GM19455 (cell line): Measurements from ENCODE around the gene SLCO3A1.

Experiments
- ATAC-seq: cut with Tn5 transposase; IDR thresholded peaks from one replicate; pipeline ENCODE4 v1.9.1; 2021; ENCODE audit not compliant: unreplicated experiment

The SLCO3A1 gene

GRCh38 chr15:92116330-92116729, 262.8 kb downstream of the SLCO3A1 start:
- no peak for ATAC-seq

GRCh38 chr15:92117261-92117731, 263.8 kb downstream of the SLCO3A1 start:
- no peak for ATAC-seq

DNA sequence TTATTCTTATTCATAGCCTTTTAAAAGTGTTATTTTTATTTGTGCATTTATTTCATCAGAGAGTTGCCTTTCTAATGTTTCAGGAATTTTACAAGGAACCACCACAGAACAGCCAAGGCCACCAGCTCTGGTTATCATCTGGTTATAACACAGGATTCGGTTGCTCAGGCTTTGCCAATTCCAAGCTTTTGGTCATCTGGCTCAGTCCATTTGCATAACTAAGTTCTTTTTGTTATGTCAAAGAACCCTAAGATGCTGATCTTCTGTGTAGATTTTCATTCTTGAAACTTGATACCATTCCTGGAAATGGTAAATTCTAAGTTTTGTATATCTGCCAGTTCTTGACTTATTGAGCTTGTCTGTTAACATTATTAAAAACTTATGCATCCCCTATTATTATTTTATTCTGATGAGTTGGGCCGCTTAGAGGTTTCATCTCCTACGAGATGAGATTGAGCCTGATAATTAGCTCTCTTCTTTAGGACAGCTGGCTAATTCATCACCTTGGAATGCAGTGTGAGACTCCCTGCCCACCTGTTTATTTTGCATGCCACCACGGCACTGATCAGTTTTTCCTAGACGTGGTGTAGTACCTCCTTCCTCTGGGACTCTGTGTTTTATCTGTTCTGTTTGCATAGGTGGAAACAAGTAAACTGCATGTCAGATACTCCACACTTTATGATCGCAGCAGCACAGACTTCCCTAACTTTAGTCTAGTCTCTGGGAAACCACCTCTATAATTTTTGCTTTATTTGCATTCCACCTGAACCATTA, 264.8 kb downstream of the SLCO3A1 start:
- ATAC-seq = no peak

GRCh38 chr15:92118936-92119325, 265.4 kb downstream of the SLCO3A1 start:
- no peak for ATAC-seq

DNA sequence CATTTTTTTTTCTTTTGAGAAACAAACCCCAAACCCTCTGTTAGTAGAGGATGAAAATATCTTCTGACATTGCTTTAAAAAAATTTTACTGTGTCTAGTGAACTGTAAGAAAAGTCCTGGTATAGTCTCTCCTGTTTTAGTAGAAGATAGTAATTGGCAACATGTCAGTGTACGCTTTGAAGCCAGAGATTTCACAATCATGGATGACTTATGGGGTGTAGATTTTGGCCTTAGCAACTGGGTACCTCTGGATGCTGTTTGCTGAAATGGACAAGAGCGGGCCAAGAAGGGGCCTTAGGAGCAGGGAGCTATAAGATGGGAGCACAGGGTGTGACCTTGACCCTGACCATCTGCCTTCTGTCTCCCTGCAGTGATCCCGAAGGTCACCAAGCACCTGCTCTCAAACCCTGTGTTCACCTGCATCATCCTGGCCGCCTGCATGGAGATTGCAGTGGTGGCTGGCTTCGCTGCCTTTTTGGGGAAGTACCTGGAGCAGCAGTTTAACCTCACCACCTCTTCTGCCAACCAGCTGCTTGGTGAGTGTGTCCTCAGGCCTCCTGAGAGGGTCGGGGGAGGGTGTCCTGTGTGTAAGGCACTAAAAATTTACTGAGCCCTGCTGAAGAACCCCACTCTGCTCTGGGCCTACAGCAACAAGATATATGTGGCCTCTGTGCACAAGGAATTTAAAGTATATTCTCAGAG, 266.7 kb downstream of the SLCO3A1 start:
- no peak for ATAC-seq

DNA sequence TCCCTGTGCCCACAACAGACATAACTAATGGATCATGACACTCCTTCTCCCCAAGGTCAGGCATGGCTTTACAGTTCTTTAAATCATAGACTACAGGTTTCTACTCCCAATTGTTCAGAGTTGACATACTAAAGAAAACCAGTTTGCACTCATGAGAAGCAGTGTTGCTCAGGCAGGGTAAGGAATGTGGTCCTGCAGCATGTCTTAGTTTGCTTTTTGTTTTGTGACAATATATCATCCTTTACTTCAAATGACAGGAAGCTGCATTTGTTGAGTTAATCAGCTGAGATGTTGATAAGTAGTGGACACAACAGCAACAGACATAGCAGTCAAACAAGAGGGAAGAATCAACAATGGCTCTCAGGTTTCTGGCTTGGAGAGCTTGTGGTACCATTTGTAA, 267.5 kb downstream of the SLCO3A1 start:
- ATAC-seq = no peak

DNA sequence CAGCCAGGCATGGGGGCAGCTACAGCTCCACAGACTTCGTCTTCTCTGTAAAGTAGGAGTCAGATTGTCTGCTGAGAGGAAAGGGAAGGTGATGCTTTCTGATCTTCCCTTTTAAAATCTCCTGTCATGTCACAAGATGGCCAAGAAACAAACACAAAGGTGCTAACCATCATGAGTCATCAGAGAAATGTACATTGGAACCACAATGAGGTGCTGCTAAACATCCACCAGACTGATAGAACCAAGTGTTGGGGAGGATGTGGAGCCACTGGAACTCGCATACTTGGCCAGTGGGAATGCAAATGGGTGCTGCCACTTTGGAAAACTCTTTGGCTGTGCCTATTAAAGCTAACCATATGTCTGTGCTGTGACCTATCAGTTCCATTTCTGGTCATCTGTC, 268.8 kb downstream of the SLCO3A1 start:
- no peak for ATAC-seq

DNA sequence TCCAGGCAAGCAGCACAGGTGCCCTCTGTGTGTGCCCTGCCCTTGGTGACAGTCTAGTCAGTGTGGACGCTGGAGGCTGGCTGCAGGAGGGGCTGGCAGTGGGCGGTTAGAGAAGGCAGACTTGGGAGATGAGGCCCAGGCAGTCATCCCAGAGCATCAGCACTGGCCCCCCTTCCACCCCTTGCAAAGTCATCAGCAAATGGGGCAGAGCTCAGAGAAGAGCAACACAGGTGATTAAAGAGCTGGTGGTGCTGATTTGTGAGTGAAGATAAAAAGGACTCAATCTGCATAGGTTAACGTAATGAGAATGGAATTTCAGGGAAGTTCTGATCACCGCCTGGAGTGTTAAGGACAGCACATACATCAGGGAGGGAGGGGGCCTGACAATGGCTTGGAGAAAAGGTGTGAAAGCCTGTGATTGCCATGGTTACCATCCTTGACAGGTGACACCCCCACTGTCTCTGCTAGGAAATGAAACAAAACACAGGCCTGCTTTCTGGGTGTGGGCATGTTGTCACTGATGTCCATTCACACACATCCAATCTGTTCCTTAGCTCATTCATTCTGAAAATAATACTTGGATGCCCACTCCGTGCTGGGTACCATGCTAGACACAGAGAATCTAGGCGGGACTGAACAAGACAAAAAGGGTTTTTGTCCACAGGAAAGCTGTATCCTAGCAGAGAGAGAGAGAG, 270.6 kb downstream of the SLCO3A1 start:
- no peak for ATAC-seq

- no peak for ATAC-seq
Observed at GRCh38 chr15:92124657-92125010, 271.1 kb downstream of the SLCO3A1 start.

GRCh38 chr15:92128788-92129187, 275.3 kb downstream of the SLCO3A1 start:
- no peak for ATAC-seq

- no peak for ATAC-seq
Observed at GRCh38 chr15:92130244-92130643, 276.7 kb downstream of the SLCO3A1 start.

DNA sequence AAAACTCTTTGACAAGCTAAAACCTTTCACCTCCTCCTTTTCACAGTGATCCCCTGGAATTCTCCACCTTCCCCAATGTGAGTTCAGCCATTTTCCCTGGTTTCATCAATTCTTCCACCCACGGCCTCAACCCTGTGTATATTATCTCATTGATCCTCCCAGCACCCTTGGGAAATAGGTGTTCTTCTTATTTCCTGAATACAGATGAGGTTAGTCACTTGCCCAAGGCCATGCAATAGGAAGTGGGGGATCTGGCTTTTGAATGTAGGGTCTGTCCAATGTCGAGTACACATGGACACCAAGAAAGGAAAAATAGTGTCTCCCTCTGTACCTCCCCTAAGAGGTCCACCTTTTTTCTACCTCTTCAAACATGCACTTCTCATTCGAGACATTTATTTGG, 277.4 kb downstream of the SLCO3A1 start:
- no peak for ATAC-seq

- no peak for ATAC-seq
Observed at GRCh38 chr15:92132982-92133755, 279.7 kb downstream of the SLCO3A1 start.

DNA sequence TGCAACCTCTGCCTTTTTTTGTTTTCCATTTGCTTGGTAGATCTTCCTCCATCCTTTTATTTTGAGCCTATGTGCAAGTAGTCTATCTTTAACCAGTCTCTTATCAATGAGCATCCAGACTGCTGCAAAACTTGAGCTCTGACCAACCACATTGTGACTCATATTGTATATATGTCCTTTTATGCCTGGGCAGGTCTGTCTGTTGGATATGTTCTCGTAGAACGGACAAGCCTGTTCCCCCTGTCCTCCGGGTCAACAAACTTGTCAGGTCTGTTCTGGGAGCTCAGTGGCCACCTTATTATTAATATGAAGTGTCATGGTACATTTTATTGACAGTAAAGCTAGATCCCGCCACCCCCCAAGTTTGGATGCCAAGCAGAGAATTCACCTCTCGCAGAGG, 287.3 kb downstream of the SLCO3A1 start:
- ATAC-seq = no peak

GRCh38 chr15:92141607-92142006, 288.1 kb downstream of the SLCO3A1 start:
- no peak for ATAC-seq

DNA sequence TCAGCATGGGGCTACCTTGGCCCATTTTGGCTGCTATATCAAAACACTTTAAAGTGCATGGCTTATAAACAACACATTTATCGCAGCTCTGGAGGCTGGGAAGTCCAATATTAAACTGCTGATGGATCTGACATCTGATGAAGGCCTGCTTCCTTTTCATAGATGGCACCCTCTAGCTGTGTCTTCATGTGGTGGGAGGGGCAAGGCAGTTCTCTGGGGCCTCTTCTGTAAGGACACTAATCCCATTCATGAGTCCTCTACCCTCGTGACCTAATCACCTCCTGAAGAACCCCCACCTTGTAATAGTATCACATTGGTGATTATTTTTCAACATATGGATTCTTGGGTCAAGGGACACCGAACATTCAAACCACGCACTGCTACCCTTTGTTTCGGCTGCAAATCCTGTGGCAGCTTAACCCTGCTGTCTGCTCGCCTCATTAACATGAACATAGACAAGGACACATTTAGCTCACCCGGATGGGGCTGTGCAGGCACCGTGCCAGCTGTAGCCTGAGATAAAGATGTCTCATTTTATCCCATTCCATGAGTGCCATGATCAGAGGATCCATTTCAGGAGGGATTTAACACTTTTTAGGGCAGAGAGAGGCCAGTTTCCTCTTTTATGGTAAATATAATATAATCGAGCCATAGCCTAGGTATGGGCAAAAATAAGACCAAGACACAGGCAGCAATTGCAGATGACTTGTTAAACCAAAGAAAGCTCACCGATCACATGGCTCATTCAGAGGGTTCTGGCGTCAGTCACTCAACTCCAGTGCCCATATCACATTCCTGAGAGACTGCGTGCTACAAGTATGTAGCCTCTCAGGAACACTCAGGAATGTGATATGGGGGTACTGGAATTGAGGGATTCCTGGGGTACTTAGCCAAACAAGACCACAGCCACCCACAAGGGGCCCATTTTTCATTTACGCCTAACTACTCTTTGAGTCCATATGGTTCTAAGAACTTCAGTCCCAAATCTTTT, 289.0 kb downstream of the SLCO3A1 start:
- no peak for ATAC-seq

GRCh38 chr15:92143765-92144164, 290.3 kb downstream of the SLCO3A1 start:
- no peak for ATAC-seq

DNA sequence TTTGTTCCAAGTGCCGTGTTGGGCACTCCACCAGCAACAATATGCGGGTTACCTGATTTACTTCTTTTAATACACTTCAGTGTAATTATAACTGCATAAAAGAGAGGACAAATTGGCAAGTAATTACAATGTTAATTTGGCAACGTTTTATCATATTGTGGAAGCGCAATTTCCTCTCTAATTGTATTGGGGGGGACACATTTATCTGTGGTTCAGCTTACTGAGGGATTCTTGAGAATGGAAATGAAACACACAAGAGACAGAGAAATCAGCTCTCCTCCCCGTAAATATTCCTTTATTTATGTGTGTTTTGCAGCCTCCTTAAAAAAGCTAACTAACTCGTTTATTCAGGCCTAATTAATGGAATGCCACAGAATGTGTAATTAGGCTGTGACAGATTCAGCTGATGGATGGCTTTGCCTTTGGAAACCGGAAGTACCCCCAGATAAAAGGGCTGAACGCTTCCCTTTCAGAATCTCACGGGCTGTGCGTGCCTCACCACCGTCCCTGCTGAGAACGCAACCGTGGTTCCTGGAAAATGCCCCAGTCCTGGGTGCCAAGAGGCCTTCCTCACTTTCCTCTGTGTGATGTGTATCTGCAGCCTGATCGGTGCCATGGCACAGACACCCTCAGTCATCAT, 293.1 kb downstream of the SLCO3A1 start:
- ATAC-seq = no peak

DNA sequence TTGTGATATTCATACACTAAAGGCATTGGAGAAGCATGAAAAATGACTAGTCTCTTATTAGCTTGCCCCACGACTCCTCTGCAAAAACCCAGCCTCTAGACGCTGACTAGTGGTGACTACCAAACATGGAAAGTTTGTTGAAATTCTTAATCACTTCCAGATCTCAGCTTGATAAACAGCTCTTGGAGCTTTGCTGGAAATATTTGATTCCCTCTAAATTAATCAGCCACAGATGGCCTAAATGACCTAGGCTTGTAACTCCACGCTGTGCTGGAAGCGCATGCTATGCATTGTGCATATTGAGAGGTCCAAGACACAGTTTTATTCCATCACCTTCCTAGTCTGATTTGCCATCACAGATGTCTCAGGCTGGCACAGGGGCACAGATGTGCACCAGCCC, 295.5 kb downstream of the SLCO3A1 start:
- ATAC-seq = no peak

GRCh38 chr15:92149465-92149864, 296.0 kb downstream of the SLCO3A1 start:
- ATAC-seq = no peak
